GM12891 (cell line): Measurements from ENCODE around the gene STON2.
"Not testable (repeated sequence)": the region's sequence is repeated elsewhere in the genome, so short reads cannot be mapped to it uniquely, and the experiment has no call there.

Experiments
- DNase-seq: peaks from one replicate; pipeline ENCODE4 v3.0.0; 2011; ENCODE audit warnings: low spot score; ENCODE audit not compliant: insufficient read length
- FAIRE-seq: peaks from 2 replicates; lab custom pipeline; 2011; peaks lifted over from hg19 to GRCh38; lab: Jason Lieb, UNC
- PAX5 ChIP-seq: IDR thresholded peaks from 2 replicates; pipeline ENCODE4 v1.6.1; 2011; ENCODE audit warnings: low read length, moderate library complexity, mild to moderate bottlenecking; ENCODE audit not compliant: insufficient read depth, severe bottlenecking
- POLR2A ChIP-seq: IDR thresholded peaks from 2 replicates; pipeline ENCODE4 v1.6.1; 2011; ENCODE audit warnings: low read depth, low read length, control low read depth
- POLR2AphosphoS5 ChIP-seq: IDR thresholded peaks from 2 replicates; pipeline ENCODE4 v1.6.1; 2011; ENCODE audit warnings: low read depth, low read length, control low read depth
- POU2F2 ChIP-seq: IDR thresholded peaks from 2 replicates; pipeline ENCODE4 v1.6.1; 2011; ENCODE audit warnings: low read depth, mild to moderate bottlenecking, control low read depth, low read length, moderate library complexity
- SPI1 ChIP-seq: IDR thresholded peaks from 2 replicates; pipeline ENCODE4 v1.6.1; 2011; ENCODE audit warnings: low read depth, low read length, control low read depth
- TAF1 ChIP-seq: IDR thresholded peaks from 2 replicates; pipeline ENCODE4 v1.6.1; 2011; ENCODE audit warnings: low read depth, low read length, control low read depth

STON2 gene

GRCh38 chr14:81246461-81247270, 153.5 kb downstream of the STON2 start:
- DNase-seq (no peak), FAIRE-seq (no peak)
- no peak for TF ChIP-seq TAF1
- TF ChIP-seq PAX5, result no peak
- no peak for TF ChIP-seq POU2F2
- no peak for TF ChIP-seq SPI1
- no peak for TF ChIP-seq POLR2AphosphoS5
- no peak for TF ChIP-seq POLR2A

- DNase-seq (no peak), FAIRE-seq (no peak)
- TF ChIP-seq POLR2AphosphoS5 (no peak), SPI1 (no peak)
Measured at GRCh38 chr14:81245771-81246170, 154.4 kb downstream of the STON2 start.

- not testable (repeated sequence) for FAIRE-seq, DNase-seq
Measured at GRCh38 chr14:81244431-81244830, 155.7 kb downstream of the STON2 start.

- FAIRE-seq (no peak), DNase-seq (no peak)
- no peak for TF ChIP-seq POLR2A
- no peak for TF ChIP-seq TAF1
- no peak for TF ChIP-seq PAX5
- TF ChIP-seq POLR2AphosphoS5, result no peak
- no peak for TF ChIP-seq POU2F2
- no peak for TF ChIP-seq SPI1
Measured at GRCh38 chr14:81243499-81243898, 156.6 kb downstream of the STON2 start.

- not testable (repeated sequence) for FAIRE-seq, DNase-seq
Measured at GRCh38 chr14:81236849-81237248, 163.3 kb downstream of the STON2 start.

- TF ChIP-seq POU2F2, result no peak
- TF ChIP-seq POLR2A, result no peak
- no peak for TF ChIP-seq SPI1
- no peak for TF ChIP-seq POLR2AphosphoS5
- TF ChIP-seq PAX5, result no peak
- no peak for TF ChIP-seq TAF1
Measured at GRCh38 chr14:81236138-81236537, 164.0 kb downstream of the STON2 start.

GRCh38 chr14:81235096-81235495, 165.0 kb downstream of the STON2 start:
- DNase-seq (no peak), FAIRE-seq (peak; percentile 16)
- TF ChIP-seq POLR2A (no peak), SPI1 (peak; percentile 84)

More at GRCh38 chr14:81236138-81236537, 164.0 kb downstream of the STON2 start:
- no peak for FAIRE-seq
- no peak for DNase-seq

DNA sequence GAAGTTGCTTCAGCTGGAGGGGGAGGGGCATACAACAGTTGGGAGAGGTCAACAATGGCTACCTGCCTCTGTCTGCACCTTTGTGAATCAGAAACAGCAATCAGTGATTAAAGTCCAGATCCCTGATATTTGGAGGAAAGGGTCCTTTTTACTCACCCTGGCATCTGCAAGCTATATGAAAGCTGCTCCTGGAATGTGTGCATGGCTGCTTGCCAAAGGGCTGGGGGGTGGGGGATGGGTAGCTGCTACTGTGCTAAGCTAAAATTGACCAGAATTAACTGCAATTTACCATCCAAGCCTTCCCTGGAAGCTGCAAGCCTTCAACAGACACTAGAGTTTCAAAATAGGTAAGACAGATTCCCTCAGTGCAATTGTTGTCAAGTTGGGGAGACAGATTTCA, 165.8 kb downstream of the STON2 start:
- no peak for FAIRE-seq
- TF ChIP-seq SPI1, result no peak

DNA sequence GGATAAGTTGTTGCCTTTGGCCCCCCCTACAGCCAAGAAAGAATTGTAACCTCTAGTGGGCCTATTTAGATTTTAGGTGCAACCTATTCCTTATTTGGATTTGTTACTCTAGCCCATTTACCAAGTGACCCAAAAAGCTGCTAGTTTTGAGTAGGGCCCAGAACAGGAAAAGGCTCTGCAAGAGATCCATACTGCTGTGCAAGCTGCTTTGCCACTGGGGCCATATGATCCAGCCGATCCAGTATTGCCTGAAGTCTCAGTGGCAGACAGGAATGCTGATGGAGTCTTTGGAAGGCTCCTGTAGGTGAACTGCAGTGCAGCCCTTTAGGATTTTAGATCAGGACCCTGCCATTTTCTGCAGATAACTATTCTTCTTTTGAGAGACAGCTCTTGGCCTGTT, 166.5 kb downstream of the STON2 start:
- DNase-seq, result no peak
- TF ChIP-seq POLR2AphosphoS5 (no peak), POLR2A (no peak), PAX5 (no peak), SPI1 (no peak), POU2F2 (no peak), TAF1 (no peak)
- FAIRE-seq, result no peak

More for the DNA sequence above, 165.8 kb downstream of the STON2 start:
- DNase-seq, result no peak

DNA sequence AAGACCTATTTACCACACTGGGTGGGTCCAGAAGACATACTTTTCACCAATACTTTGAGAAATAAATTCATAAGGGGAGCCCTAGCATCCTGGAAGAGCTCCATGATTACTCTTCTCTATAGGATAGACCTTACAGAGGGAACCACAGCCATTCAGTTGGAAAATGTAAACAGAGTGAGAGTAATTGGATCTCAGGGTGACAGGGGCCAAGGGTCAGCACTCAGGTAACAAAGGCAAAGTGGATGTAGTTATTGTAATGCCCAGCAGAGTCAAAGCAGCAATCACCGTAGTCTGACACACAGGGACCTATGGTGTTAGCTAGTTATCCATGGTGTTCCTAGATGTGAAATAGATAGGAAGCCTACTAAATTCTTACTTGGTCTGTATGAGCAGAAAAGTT, 168.6 kb downstream of the STON2 start:
- DNase-seq (no peak), FAIRE-seq (no peak)
- TF ChIP-seq POLR2A, result no peak
- no peak for TF ChIP-seq PAX5
- no peak for TF ChIP-seq SPI1
- no peak for TF ChIP-seq TAF1
- TF ChIP-seq POLR2AphosphoS5, result no peak
- no peak for TF ChIP-seq POU2F2

- TF ChIP-seq POU2F2, result no peak
- TF ChIP-seq PAX5, result no peak
- no peak for TF ChIP-seq POLR2A
- no peak for TF ChIP-seq POLR2AphosphoS5
- no peak for TF ChIP-seq TAF1
- no peak for TF ChIP-seq SPI1
- FAIRE-seq (no peak), DNase-seq (no peak)
Measured at GRCh38 chr14:81224222-81224621, 175.9 kb downstream of the STON2 start.

- not testable (repeated sequence) for FAIRE-seq, DNase-seq
Measured at GRCh38 chr14:81223788-81224187, 176.3 kb downstream of the STON2 start.
